Heart right ventricle (tissue), 16 donors: ENCODE measurements around the gene CACNB2. TPM values are rescaled to one million over a fixed set of nuclear protein-coding genes. Genes with fewer than 3 reads are reported as not detected.

ENCODE experiments used
- ATAC-seq, 8 donors: fragments of 200-7000 bp; cut with Tn5 transposase; one replicate each; pipeline ENCODE4 v1.9.1; 2020; ENCODE audit warnings: mild to moderate bottlenecking in 8 of 8, moderate library complexity in 8 of 8, moderate number of reproducible peaks in 1 of 8
- DNase-seq, 2 donors: peaks; one replicate each; pipeline ENCODE4 v3.0.0-alpha.2; 2020
- H3K27ac ChIP-seq, 10 donors: fragments of 200-600 bp; sonication (generic) in 2 of 10; one replicate each; pipeline versions ENCODE4 v1.5.0 to v1.8.0; 2020 to 2022; ENCODE audit warnings: mild to moderate bottlenecking in 3 of 10
- H3K27me3 ChIP-seq, 7 donors: fragments of 200-600 bp; one replicate each; pipeline ENCODE4 v1.8.0; 2021 to 2022; ENCODE audit warnings: mild to moderate bottlenecking in 2 of 7
- H3K36me3 ChIP-seq, 9 donors: fragments of 200-600 bp; sonication (generic) in 1 of 9; one replicate each; pipeline versions ENCODE4 v1.5.0 to v1.8.0; 2020 to 2022; ENCODE audit warnings: mild to moderate bottlenecking in 2 of 9
- H3K4me1 ChIP-seq, 9 donors: fragments of 200-600 bp; sonication (generic) in 1 of 9; one replicate each; pipeline versions ENCODE4 v1.5.0 to v1.8.0; 2020 to 2022; ENCODE audit warnings: mild to moderate bottlenecking in 4 of 9
- H3K4me3 ChIP-seq, 10 donors: fragments of 200-600 bp; sonication (generic) in 2 of 10; one replicate each; pipeline versions ENCODE4 v1.5.0 to v1.8.0; 2020 to 2022; ENCODE audit warnings: mild to moderate bottlenecking in 7 of 10, moderate library complexity in 2 of 10
- H3K9me3 ChIP-seq, 11 donors: fragments of 200-600 bp in 10 of 11; sonication (generic) in 2 of 11; one replicate each; pipeline versions ENCODE4 v1.5.0 to v1.8.0; 2013 to 2022; ENCODE audit warnings: mild to moderate bottlenecking in 2 of 11, control low read depth in 1 of 11, moderate library complexity in 1 of 11
- CTCF ChIP-seq, 9 donors: fragments of 200-600 bp; sonication (generic) in 2 of 9; IDR thresholded peaks; one replicate each; pipeline versions ENCODE4 v1.5.0 to v1.8.0; 2021 to 2022; ENCODE audit warnings: antibody characterized with exemption in 9 of 9, mild to moderate bottlenecking in 5 of 9, moderate library complexity in 1 of 9
- WGBS, 2 donors: extraction: QIAGEN DNeasy Blood & Tissue Kit; methylation state at CpG; one replicate each; pipeline ENCODE4 v1.1.7; 2013; ENCODE audit warnings: inconsistent platforms in 1 of 2; 5-methylcytosine and 5-hydroxymethylcytosine counted together
- intact Hi-C, 10 donors: fragments of 100-400 bp; cut with DNase I; formaldehyde crosslinking; loops; one replicate each; pipeline versions ENCODE4 v1.11.1 to v1.14.2; 2022
- polyA plus RNA-seq, 2 donors: library from polyadenylated mRNA; stranded (reverse); fragments of 200-250 nt; gene quantifications; one replicate each; pipeline ENCODE4 v1.2.3, GENCODE V29; 2013
- total RNA-seq, 10 donors: library from RNA; stranded (reverse); fragmentation: NEBNext Ultra II Directional in 3 of 10; extraction: Animal tissue kit (Norgen Biotek cat#: 25700) in 3 of 10; gene quantifications; one replicate each; pipeline versions ENCODE4 v1.2.1 to v1.2.4, GENCODE V29; 2021 to 2023
- donor health status: Arrhythmogenic right ventricular cardiomyopathy.
- donor health status: ischemic (EF 13 %, LVEDD 7.1; RV severe dilation, severe dysfunction).
- donor health status: healthy with polysubstance abuse.
- donor health status: DM: no; HTN: yes; CAD: no.
- donor health status: DM: no; HTN: no; CAD: no.
- donor health status: ischemic (EF 25% LVEDD 6.9; RV normal size, moderate dysfunction).
- donor health status: ischemic (EF 25% LVEDD 5.7; RV mildly dilated, moderate dysfunction).
- donor health status: healthy.
- donor health status: DM: yes; HTN: yes; CAD: no.
- donor health status: Ischemic cardiomyopathy.
- donor health status: ischemic (EF 35%, LVEDD 5.7; RV mildly dilated, moderate dysfunction).
- donor health status: nonischemic (EF 11% LVEDD 7.7; RV severe dilation, severe dysfunction).
- donor health status: DM: yes; HTN: yes; CAD: no.
- donor health status: PGD.
- donor health status: ischemic (EF 29% LVEDD 5.4; RV normal size, mild dysfunction).
- donor health status: nonischemic (EF 23%, LVEDD 6.1; RV moderate dilation, normal function).

CACNB2 gene
- total and polyA plus RNA-seq, 12 donors: 8.9 to 71.1 (median 36.7) TPM

GRCh38 chr10:18542832-18543231 is 402.6 kb downstream of the CACNB2 start:
- intact Hi-C loops: no loop called here
- peak in 2 of 8 donors; percentile 47 to 49 for ATAC-seq

DNA sequence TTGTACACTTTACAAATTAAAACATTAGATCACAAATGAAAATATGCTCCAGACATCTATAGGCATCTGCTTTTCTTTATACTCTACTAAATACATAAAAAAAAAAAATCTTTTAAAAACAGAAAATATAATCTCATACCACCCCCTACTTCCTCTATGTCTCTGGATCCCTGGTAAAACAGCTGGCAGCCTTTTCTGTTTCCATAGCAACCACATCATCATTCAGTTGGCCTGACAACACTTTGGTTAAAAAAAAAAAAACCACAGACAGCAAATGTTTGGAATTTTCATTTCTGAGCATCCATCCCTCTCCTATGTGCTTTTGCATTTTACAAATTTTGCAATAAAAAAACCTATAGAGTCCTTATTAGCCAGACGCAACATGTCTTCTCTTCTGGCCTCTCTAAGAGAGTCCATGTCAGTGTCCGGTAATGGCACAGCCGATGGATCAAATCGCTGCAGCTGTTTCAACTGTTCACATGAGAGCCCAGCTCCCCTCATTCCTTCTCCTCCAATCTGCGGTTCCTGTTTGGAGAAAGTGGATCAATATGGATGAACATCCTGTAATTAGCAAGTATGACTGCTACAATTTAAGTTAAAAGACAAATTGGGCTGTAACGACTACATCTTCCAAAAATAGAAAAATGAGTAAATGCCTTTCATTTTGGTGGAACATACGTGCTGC is 405.5 kb downstream of the CACNB2 start:
- Histone ChIP-seq H3K4me3 (no peak overlapping the region), H3K4me1 (peaks cover 0 to 16% (median 0%) of the 10 kb centered on the region in 9 donors), H3K27ac (no peak overlapping the region), H3K36me3 (peaks cover 0 to 46% (median 11%) of the 10 kb centered on the region in 9 donors), H3K9me3 (no peaks in the 10 kb centered on the region), H3K27me3 (no peaks in the 10 kb centered on the region)
- DNase-seq (no peak), ATAC-seq (peak in 1 of 8 donors; percentile 48)
- TF ChIP-seq CTCF (IDR thresholded peaks at IDR 0.05): no peak
- intact Hi-C loops: no loop called here
- 84 to 86% methylated on average over 7 of the region's 7 CpGs for WGBS, 2 donors

More at GRCh38 chr10:18542832-18543231, 402.6 kb downstream of the CACNB2 start:
- no peak overlapping the region for H3K27ac ChIP-seq
- H3K36me3 ChIP-seq: peaks cover 0 to 63% (median 33%) of the 10 kb centered on the region in 9 donors
- TF ChIP-seq CTCF (IDR thresholded peaks at IDR 0.05): no peak
- DNase-seq: no peak
- no peak overlapping the region for H3K4me3 ChIP-seq
- H3K9me3 ChIP-seq: no peaks in the 10 kb centered on the region
- peaks cover 0 to 8% (median 0%) of the 10 kb centered on the region in 9 donors for H3K4me1 ChIP-seq
- no peaks in the 10 kb centered on the region for H3K27me3 ChIP-seq

GRCh38 chr10:18549105-18549504 is 408.9 kb downstream of the CACNB2 start:
- DNase-seq: no peak
- Histone ChIP-seq H3K27ac (no peak overlapping the region), H3K9me3 (peaks cover 0 to 8% (median 0%) of the 10 kb centered on the region in 11 donors), H3K4me3 (no peak overlapping the region), H3K4me1 (peaks cover 0 to 9% (median 0%) of the 10 kb centered on the region in 9 donors), H3K27me3 (no peaks in the 10 kb centered on the region), H3K36me3 (peaks cover 0 to 43% (median 0%) of the 10 kb centered on the region in 9 donors)
- WGBS, 2 donors: 32 to 58% methylated on average over 2 of the region's 2 CpGs
- intact Hi-C loops: no loop called here
- TF ChIP-seq CTCF (IDR thresholded peaks at IDR 0.05): no peak
- peak in 5 of 8 donors; percentile 14 to 66 (median 40) for ATAC-seq

GRCh38 chr10:18551473-18551872 is 411.2 kb downstream of the CACNB2 start:
- Histone ChIP-seq H3K27ac (no peak overlapping the region), H3K9me3 (peaks cover 0 to 27% (median 0%) of the 10 kb centered on the region in 11 donors), H3K36me3 (peaks cover 0 to 55% (median 0%) of the 10 kb centered on the region in 9 donors), H3K4me3 (no peak overlapping the region), H3K27me3 (no peaks in the 10 kb centered on the region), H3K4me1 (peaks cover 0 to 9% (median 0%) of the 10 kb centered on the region in 9 donors)
- intact Hi-C loops: no loop called here
- peak in 2 of 8 donors; percentile 55 to 72 for ATAC-seq
- DNase-seq: no peak
- WGBS, 2 donors: 46 to 71% methylated on average over 2 of the region's 2 CpGs
- no peak for TF ChIP-seq CTCF (IDR thresholded peaks at IDR 0.05)
